ENCODE measurements around the gene PHB1.

PHB1 gene

DNA sequence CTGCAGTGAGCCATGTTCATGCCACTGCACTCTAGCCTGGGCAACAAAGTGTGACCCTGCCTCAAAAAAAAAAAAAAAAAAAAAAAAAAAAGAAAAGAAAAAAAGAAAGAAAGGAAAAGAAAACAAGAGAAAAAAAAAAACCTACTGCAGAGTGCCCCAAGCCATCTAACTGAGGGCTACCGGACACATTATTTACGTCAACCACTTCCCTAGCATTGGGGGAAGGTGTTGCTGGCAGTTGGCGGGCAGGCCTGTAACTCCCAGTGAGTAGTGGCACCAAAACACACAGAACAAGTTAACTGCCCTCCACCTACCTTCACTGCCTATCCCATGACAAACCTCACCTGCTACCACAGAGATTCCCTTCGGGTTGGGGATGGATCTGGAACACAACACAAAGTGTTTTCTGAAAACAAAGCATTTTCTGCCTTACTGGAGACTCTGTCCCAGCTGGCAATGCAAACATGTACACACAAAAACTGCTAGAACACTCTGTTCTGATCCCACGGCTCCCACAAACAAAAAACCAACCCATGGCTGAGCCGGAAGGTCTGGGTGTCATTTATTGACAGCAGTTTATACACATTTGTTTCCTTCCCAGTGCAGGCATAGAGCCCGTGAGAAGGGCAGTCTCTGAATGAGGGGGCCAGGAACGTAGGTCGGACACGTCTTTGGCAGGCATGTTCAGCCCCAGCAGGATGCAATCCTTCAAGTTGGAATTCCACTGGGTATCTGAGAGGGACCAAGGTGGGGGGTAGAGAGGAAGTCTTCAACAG, 11.0 kb downstream of the PHB1 start:
- no peak for DNase-seq

DNA sequence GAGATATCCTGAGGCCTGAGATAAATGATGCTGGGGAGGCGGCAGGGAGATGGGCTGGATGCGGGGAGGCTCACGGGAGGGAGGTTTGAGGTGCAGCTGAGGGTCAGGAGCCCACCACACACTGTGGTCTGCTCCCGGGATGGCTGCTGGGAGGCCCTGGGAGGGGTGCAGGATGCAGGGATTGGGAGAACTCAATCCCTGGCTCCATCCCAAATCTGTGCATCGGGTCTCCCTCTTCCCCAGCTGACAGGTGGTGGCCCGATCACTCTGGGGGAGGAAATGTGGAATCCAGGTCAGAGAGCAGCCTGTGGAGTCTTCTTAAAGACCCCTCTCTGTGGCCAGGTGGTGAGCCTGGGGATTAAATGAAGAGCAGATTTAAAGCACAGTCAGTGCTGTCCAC, 12.0 kb downstream of the PHB1 start:
- no peak for DNase-seq

GRCh38 chr17:49401971-49402611, 12.6 kb downstream of the PHB1 start:
- no peak for DNase-seq

DNA sequence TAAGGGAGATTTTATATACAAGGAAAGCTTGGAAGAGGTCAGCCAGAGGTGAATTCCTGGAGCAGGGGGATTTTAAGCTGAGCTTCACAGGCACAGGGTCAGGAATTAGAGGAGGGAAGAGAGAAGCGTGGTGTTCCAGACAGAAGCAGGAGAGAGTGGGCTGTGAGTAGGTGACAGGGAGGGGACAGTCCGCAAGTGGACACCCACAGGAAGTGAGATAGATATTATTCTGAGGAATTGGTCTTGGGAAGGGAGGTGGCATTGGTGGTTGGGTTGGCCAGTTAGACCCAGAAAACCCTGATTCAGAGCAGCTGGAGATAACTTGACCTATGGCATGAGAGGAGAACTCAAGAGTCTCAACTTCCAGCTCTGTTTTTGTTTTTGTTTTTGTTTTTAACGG, 14.7 kb downstream of the PHB1 start:
- DNase-seq: no peak

DNA sequence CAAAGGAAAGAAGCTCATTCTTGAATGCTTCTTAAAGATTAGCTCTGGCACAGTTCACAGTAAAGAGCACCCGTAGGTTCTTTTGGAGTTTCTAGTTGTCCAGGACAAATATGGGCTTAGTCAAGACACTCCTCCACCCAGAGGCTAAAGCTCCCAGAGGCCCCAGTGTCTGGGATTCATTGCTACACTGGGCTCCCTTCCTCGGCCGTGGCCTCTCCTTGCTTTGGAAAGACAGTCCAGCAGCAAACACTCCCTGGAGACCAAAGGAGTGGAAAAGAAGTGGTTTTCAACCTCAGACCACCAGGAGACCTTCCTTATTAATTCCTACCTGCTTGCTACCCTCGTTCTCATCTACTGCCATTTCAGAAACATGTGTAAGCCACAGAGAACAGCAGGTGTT, 17.1 kb downstream of the PHB1 start:
- no peak for DNase-seq

DNA sequence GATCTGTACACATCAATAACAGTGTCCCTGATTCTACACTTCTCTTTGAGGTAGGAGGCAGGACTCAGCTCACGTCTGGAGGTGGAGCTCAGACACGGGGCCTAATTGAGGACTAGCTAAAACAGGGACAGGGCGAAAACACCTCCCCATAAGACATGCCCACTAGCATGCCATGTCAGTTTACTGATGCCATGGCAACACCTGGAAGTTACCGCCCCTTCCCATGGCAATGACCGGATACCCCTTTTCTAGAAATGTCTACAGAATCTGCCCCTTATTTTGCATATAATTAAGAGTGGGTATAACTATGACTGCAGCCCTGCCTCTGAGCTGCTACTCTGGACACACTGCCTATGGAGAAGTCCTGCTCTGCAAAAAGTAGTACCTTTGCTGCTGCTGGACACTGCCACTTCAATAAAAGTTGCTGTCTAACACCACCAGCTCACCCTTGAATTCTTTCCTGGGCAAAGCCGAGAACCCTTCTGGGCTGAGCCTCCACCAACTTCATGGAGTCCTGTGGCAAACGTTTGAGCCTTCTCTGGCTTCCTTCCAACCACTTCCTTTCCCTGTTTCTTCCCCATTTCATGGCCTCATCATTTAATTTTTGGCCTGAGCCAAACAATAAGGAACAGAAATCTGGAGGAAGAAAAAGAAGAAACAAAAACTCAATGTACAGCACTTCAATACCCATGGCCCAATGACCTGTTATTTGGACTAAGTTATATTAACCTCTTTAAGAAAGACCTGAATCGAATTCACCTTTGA, 21.0 kb downstream of the PHB1 start:
- DNase-seq: no peak

GRCh38 chr17:49390548-49391324, 23.9 kb downstream of the PHB1 start:
- peak in 1 of 3 experiments; percentile 30 for DNase-seq

GRCh38 chr17:49389514-49390347, 25.0 kb downstream of the PHB1 start:
- peak in 2 of 3 experiments; percentile 47 to 76 for DNase-seq

DNA sequence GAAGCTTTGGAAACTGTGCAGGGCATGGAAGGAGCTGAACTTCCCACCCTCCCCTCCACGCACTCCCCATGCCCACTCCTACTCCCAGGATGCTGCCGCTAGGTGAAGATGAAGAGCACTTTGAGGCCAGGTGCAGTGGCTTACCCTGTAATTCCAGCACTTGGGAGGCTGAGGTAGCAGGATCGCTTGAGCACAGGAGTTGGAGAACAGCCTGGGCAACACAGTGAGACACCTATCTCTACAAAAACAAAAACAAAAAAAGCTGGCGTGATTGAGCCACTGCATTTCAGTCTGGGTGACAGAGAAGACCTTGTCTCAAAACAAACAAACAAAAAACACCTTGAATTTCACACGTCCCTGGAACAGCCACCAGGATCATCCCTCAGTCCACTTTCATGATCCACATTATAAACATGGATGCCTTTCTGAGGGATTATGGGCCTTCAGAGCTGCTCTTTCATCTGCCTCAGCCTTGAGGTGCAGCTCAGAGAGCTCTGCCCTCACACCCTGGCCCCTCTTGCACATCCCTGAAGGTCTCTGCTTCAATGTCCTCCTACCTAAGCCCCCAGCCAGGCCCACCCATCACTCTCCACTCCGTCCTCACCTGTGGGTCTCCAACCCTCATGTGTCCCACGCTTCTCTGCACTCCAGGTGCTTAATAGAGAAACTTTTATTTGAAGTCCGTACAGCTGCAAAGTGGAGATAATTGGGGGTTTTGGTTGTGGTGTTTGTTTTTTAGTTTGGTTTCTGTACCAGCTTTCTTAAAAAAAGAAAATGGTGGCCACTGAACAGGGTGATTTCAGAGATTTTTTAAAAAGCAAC, 25.8 kb downstream of the PHB1 start:
- DNase-seq: no peak

DNA sequence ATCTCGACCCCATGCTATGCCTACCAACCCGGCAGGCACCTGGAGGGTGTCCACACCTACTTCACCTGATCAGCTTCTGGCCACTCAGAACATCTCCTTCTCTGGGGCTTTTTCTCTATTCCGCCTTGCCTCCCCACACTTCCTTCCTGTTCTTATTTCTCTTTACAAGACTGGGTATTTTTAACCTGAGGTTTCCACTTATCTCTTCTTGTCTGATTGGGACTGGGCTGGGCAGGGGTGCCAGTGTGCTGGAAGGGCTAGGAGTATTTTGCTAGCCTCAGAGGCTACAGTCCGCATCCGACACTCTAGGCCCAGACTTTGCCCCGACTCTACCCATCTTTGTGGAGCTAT, 26.4 kb downstream of the PHB1 start:
- no peak for DNase-seq

- DNase-seq: no peak
These were observed 27.0 kb downstream of the PHB1 start for GRCh38 chr17:49387498-49388289.

GRCh38 chr17:49386373-49386772, 28.3 kb downstream of the PHB1 start:
- DNase-seq: no peak

DNA sequence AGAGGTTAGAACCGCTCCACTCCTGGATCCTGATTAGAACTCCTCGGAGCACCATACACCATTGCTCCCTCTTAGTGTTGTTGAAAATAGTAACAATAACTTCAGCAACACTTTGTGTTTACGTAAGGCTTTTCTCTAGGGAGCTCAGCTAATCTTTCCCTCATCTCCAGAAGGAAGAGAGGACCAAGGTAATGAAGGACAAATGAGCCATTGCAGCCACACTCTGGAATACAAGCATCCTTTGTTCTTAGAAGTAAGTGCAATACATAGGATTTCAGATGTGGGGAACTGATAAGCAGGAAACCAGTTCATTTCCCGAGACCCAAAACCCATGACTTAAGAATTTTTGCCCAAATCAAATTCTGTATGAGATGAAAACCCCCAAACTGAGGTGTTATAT, 29.7 kb downstream of the PHB1 start:
- no peak for DNase-seq

GRCh38 chr17:49383060-49383459, 31.6 kb downstream of the PHB1 start:
- no peak for DNase-seq

GRCh38 chr17:49382556-49382955, 32.1 kb downstream of the PHB1 start:
- DNase-seq: no peak

DNA sequence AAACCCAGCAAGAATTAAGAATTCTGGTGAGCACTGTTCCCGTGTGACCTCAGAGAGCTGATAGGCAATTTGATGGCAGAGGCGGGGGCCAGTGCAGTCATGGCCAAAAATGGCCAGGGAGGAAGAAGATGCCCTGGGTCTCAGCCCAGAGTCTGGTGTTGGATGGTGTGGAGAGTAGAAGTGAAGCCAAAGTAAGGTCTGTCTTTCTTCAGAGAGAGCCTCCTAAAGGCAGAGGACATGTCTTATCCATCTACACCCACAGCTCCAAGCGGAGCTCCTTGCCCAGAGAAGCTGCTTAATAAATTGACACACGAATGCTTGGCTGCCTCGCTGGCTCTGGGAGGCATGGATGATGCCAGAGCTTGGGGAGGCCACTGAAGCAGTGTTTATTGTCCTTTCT, 32.9 kb downstream of the PHB1 start:
- no peak for DNase-seq

- DNase-seq: no peak
These were observed 33.6 kb downstream of the PHB1 start for GRCh38 chr17:49381033-49381432.

GRCh38 chr17:49379926-49380325, 34.8 kb downstream of the PHB1 start:
- DNase-seq: no peak

DNA sequence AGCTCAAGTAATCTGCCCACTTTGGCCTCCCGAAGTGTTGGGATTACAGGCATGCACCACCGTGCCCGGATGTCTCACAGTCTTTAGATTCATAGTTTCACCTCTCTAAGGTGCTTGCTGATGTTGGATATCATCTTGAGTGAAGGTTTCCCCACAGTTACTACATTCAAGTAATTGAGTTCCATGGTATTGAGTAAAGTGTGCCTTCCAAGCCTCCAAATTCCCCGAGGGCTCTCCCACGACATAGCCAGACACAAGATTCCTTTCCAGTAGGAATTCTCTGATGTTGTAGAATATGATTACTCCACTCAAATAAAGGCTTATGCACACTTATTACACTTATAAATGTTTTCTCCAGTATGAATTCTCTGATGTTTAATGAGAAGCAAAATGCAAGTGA, 36.4 kb downstream of the PHB1 start:
- DNase-seq: no peak

GRCh38 chr17:49375544-49375943, 39.1 kb downstream of the PHB1 start:
- no peak for DNase-seq

DNA sequence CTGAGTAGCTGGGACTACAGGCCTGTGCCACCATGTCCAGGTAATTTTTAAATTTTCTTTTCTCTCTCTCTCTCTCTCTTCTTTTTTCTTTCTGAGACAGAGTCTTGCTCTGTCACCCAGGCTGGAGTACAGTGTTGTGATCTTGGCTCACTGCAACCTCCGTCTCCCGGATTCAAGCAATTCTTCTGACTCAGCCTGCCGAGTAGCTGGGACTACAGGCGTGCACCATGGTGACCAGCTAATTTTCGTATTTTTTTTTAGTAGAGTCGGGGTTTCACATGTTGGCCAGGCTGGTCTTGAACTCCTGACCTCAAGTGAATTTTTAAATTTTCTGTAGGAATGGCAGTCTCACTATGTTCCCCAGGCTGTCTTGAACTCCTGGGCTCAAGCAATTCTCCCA, 41.6 kb downstream of the PHB1 start:
- no peak for DNase-seq

Data from NCI-H1417 (cell line).